ENCODE measurements around the gene FAM83F. TPM values are rescaled to one million over a fixed set of nuclear protein-coding genes. Genes with fewer than 3 reads are reported as not detected.
A peak's percentile ranks its signal among the peaks of the same experiment; 100 is the strongest.
"Not testable (repeated sequence)": the region's sequence is repeated elsewhere in the genome, so short reads cannot be mapped to it uniquely, and the experiment has no call there.

FAM83F gene
- total and polyA plus RNA-seq, 2 experiments from 2014 or later = 0.18 TPM; not detected in 1

DNA sequence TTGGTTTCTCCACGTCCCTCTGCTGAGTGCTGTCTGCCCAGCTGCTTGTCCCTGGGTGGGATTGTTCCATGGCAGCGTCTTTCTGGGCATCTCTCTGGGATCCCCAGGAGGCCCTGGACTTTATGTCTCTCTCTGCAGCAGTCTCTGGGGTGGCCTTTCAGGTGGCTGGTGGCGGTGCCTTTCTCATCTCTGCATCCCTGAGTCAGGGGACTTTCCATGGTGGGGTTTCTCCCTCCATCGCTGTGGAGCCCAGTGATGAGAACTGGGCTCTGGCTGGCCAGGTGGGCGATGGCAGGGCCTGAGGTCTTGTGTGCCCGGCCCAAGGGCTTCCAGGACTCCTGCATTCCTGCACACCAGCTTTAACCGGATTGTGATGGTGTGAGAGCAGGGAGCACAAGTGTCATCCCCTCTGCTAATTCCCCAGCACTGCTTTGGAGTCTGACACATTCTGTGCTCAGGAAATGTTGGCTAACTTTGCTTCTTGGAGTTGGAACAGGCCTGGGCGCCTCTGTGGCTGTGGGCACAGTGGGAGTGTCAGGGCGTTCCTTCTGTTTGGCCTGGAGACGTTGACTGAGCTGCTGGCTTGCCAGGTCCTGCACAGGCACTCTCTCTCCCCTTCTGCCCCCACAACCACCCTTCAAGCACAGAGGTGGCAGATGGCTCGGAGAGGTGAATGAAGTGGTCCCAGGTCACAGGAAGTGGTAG is 27.9 kb downstream of the FAM83F start:
- Histone ChIP-seq H3K27ac (no peak overlapping the region), H3K27me3 (no peaks in the 10 kb centered on the region), H3K9me3 (ENCODE audit: low read depth) (no peaks in the 10 kb centered on the region), H3K4me1 (ENCODE audit: low read depth) (no peaks in the 10 kb centered on the region), H3K36me3 (no peaks in the 10 kb centered on the region), H3K4me3 (no peak overlapping the region)
- DNase-seq (ENCODE audit: low read depth in 1 of 2, low spot score in 1 of 2) = no peak
- TF ChIP-seq, protein P1, sequence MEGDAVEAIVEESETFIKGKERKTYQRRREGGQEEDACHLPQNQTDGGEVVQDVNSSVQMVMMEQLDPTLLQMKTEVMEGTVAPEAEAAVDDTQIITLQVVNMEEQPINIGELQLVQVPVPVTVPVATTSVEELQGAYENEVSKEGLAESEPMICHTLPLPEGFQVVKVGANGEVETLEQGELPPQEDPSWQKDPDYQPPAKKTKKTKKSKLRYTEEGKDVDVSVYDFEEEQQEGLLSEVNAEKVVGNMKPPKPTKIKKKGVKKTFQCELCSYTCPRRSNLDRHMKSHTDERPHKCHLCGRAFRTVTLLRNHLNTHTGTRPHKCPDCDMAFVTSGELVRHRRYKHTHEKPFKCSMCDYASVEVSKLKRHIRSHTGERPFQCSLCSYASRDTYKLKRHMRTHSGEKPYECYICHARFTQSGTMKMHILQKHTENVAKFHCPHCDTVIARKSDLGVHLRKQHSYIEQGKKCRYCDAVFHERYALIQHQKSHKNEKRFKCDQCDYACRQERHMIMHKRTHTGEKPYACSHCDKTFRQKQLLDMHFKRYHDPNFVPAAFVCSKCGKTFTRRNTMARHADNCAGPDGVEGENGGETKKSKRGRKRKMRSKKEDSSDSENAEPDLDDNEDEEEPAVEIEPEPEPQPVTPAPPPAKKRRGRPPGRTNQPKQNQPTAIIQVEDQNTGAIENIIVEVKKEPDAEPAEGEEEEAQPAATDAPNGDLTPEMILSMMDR (IDR thresholded peaks at IDR 0.05; ENCODE audit: low read depth, low read length) = no peak

DNA sequence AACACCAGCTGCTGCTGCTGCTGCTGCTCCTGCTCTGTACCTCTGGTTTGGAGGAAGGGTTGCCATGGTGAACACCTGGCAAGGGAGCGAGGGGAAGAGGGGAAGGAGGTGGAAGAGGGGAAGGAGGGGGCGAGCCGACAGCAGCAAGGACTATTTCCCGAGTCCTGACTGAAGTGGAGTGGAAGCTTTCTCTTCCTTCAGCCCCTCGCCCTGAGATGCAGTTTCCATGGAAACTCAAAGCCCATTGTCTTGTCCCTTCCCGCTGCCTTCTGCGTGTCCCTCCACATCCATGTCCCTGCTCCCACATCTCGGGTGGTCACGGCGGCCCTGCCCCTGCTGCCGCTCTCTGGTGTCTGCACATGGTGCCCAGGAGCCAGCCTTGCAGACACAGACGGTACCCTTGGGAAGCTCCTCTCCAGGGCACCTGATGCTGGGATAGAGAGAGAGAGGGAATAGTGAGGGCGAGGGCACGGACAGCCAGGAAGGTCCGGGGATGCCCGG is 28.6 kb downstream of the FAM83F start:
- H3K4me3 ChIP-seq = no peak overlapping the region
- DNase-seq (ENCODE audit: low read depth in 1 of 2, low spot score in 1 of 2) = no peak
- TF ChIP-seq, protein P1 (IDR thresholded peaks at IDR 0.05; ENCODE audit: low read depth, low read length) = no peak
- no peaks in the 10 kb centered on the region for H3K4me1 ChIP-seq (ENCODE audit: low read depth)
- no peaks in the 10 kb centered on the region for H3K9me3 ChIP-seq (ENCODE audit: low read depth)
- H3K27ac ChIP-seq = no peak overlapping the region
- H3K36me3 ChIP-seq = no peaks in the 10 kb centered on the region
- no peaks in the 10 kb centered on the region for H3K27me3 ChIP-seq

DNA sequence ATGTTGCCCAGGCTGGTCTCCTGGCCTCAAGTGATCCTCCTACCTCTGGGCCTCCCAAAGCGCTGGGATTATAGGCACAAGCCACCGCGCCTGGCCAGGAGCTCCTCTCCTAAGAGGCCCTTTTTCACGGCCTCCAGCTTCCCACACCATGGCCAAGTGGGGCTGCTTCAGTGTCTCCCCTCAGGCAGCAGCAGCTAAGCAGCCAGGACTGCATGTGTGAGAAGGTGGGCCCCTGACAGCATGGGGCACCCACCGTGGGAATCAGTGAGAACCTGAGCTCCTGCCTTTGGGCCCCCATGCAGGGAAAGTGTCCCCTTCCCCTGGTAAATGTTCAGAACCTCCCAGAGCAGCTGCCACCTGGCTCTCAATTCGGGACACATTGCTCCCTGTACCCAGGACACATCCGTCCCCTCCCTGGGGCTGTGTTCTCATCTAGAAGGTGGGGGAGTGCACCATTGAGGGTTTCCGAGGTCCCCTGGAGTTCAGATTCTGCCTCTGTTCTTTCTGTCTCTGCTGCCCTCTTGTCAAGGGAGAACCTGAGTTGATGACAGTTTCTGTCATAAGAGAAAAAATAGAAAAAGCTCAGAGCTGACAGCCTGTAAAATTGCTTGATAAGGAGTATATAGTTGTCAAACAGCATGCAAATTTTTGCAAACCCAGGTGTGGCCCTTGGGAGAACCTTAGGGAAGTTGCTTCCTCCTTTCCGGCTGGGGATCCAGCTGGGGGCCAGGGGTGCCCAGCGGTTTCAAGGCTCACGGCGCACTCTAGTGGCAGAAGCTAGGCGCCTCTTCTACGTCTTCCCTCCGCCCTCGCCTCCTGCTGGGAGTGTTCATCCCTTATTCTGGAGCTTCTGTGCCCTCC is 29.7 kb downstream of the FAM83F start:
- peak; percentile 72 to 84 for DNase-seq (ENCODE audit: low read depth in 1 of 2, low spot score in 1 of 2)
- Histone ChIP-seq H3K9me3 (ENCODE audit: low read depth) (no peaks in the 10 kb centered on the region), H3K27me3 (no peaks in the 10 kb centered on the region), H3K4me1 (ENCODE audit: low read depth) (no peaks in the 10 kb centered on the region), H3K27ac (no peak overlapping the region), H3K36me3 (no peaks in the 10 kb centered on the region), H3K4me3 (no peak overlapping the region)
- TF ChIP-seq, protein P1 (IDR thresholded peaks at IDR 0.05; ENCODE audit: low read depth, low read length) = peak; percentile 94

DNA sequence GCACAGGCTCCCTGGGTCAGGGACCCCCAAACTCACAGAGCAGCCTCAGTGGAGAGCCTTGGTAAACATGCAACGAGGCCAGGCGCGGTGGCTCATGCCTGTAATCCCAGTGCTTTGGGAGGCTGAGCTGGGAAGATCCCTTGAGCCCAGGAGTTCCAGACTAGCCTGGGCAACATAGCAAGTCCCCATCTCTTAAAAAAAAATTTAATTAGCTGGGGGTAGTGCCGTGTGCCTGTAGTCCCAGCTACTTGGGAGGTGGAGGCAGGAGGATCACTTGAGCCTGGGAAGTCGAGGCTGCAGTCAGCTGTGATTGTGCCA is 30.3 kb downstream of the FAM83F start:
- not testable (repeated sequence) for H3K27ac ChIP-seq; H3K4me1 ChIP-seq (ENCODE audit: low read depth); H3K9me3 ChIP-seq (ENCODE audit: low read depth); H3K36me3 ChIP-seq; H3K4me3 ChIP-seq; DNase-seq (ENCODE audit: low read depth in 1 of 2, low spot score in 1 of 2); H3K27me3 ChIP-seq

DNA sequence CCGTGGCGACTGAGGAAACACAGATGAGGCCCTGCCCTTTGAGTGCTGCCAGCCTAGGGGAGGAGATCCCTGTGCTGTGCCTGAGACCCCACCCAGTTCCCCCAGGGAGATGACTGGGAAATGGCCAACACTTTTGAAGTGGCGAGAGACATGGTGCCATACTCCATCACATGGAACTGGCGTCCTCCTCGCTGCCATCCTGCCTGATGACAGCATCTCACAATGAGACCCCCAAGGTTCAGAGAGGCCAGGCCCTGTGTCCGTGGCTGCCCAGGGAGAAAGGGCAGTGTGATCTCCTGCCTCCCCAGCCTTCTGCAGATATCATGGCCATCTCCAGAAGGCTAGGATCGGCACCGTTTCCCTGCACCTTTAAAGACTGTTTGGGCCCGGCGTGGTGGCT is 31.1 kb downstream of the FAM83F start:
- TF ChIP-seq, protein P1 (IDR thresholded peaks at IDR 0.05; ENCODE audit: low read depth, low read length) = no peak
- no peaks in the 10 kb centered on the region for H3K9me3 ChIP-seq (ENCODE audit: low read depth)
- DNase-seq (ENCODE audit: low read depth in 1 of 2, low spot score in 1 of 2) = no peak
- no peak overlapping the region for H3K4me3 ChIP-seq
- no peak overlapping the region for H3K27ac ChIP-seq
- H3K4me1 ChIP-seq (ENCODE audit: low read depth) = no peaks in the 10 kb centered on the region
- no peaks in the 10 kb centered on the region for H3K36me3 ChIP-seq
- H3K27me3 ChIP-seq = no peaks in the 10 kb centered on the region

DNA sequence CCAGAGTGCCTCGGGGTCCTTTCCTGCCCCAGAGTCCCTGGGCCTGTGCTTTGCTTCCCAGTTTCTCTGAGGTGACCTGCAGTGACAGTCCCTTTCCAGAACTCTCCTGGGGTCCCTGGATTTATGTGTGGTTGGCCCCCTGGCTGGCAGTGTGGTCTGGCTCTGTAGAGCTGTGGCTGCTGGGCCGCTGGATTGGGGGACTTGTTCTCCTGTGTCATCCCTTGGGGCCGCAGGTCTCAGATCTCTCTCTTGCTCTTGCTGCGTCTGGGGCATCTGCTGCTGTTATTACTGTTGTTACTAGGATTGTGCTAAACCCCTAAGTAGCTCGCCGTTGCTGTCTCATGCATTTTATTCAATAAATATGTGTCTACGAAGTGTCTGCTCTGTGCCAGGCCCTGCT is 31.9 kb downstream of the FAM83F start:
- Histone ChIP-seq H3K27ac (no peak overlapping the region), H3K36me3 (no peaks in the 10 kb centered on the region), H3K9me3 (ENCODE audit: low read depth) (no peaks in the 10 kb centered on the region), H3K27me3 (no peaks in the 10 kb centered on the region), H3K4me3 (no peak overlapping the region), H3K4me1 (ENCODE audit: low read depth) (no peaks in the 10 kb centered on the region)
- no peak for DNase-seq (ENCODE audit: low read depth in 1 of 2, low spot score in 1 of 2)
- TF ChIP-seq, protein P1 (IDR thresholded peaks at IDR 0.05; ENCODE audit: low read depth, low read length) = no peak
